NCI-H2196 treated with DMSO at 0.1 percent for 48 hours (cell line): ENCODE results near the gene ABCC8.
A peak's percentile ranks its signal among the peaks of the same experiment; 100 is the strongest.

Experiments used
- DNase-seq: peaks from one replicate; lab custom pipeline; 2025; ENCODE audit not compliant: unreplicated experiment; lab: John Stamatoyannopoulos, UW

ABCC8 gene

DNA sequence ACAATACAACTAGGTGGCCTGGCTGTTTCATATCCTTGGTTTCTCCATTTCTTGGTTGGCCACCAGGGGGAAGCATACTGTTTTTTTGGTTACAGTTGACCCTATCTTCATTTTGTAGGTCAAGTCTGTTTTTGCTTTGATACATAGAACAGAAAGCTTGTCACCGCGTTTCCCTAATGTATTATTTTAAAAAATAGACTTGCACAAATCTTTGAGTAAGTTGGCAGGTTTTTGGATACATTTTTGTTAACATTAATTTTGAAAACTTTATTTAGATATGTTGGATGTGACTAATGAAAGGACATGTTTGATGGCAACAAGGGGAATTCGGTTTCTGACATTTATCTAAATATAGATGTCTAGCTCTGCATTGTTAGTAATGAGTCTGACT, 122.0 kb downstream of the ABCC8 start:
- peak; percentile 42 for DNase-seq

DNA sequence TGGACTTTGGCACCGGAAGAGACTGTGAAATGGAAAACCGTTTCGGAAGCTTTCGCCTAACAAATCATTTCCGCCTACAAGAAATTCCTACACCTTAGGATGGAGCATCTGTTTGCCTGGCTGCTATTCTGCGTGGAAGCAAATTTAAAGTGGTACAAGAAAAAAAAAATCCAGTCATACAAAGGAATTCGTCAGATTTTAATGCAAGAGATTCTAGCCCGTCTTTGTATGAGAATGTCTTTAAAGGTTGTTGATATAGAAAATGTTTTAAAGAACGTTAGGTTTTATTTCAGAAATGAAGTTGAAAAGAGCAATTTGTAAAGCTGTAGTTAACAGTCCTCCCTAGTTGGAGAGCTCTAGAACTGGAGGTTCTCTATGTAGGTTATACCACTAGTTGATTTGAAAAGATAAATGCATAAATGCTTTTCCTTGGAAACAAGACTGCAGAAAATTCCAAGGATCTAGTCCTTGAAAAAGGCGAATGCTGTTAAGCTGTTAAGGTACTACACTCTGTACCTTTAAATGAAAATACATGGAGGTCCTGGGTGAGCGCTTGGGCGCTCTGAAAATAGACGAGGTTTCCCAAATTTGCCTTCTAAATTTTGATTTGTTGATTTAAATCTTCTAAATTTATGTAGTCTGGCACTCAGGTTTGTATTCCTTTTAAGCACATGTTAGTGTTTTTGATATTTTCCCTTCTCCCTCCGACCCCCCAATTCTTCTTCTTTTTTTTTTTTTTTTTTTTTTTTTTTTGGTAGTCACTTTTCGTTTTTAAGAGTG, 122.6 kb downstream of the ABCC8 start:
- no peak for DNase-seq

DNA sequence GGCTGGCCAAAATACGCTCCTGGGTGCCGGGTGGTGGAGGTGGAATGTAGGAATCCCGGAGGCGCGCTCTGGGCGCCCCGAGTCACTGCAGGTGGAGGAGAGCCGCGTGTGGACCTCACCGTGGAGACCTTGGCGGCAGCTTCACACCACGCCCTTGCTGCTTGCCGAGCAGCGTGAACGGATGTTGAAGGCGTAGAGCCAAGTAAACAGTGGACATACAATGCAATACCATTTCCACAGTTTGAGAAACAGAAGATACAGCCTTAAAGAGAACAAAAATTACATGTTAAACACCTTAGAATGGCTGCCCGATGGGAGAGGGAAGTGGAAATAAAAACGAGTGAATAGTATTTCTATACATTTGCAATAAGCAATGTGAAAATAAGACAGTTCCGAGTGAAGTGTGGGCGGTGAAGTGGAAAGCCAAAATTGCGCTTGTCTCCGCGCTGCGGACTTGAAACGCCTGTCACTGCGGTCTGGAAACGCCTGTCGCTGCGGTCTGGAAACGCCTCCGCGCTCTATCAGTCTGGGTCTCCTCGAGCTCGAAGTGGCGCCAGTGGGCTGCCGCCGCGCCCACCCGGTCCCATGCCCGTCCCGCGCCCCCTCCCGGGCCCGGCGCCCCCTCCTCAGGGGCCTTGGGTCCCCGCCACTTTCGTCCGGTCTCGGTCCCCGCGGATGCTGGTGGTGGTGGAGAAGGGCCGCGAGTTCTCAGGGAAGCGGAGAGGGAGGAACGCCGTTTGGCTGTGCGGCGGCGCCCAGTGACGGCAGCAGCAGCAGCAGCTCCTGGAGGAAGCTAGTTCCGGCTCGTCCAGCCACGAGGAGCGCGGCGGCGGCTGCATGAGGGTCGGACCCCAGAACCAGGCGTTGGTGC, 123.5 kb downstream of the ABCC8 start:
- DNase-seq, result peak; percentile 30

DNA sequence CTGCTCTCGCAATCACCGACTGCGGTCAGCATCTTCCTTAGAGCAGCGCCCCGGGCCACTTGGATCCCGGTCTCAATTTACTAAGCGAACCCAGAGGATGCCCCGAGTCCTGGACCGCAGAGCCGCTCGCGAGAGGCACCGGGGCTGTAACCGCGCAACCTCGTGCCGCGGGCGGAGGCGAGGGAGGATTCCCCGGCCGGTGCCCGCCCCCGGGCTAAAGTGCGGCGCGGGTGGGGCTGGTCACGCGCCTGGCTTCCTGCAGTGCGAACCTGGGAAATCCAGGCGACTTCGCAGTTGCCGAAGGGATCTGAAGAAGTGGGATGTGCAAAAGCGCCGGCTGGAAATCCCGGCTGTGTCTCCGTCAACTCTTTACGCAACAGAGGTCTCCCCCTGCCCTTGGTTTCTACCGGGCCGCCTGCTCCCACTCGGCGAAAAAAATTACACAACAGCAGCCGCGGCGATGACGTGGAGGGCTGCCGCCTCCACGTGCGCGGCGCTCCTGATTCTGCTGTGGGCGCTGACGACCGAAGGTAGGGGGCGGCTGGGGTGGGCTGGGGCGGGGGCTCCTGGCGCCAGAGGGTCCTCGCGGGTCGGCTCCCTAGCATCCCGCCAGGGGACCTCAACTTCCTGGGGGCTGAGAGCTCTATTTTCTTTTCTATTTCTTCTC, 125.0 kb downstream of the ABCC8 start, which contains the start of gene NCR3LG1:
Gene NCR3LG1 (plus strand): TSS at position 291 of the 667 bp plus-strand sequence. CDS start 170 bp downstream, at position 461.
- DNase-seq, result no peak

DNA sequence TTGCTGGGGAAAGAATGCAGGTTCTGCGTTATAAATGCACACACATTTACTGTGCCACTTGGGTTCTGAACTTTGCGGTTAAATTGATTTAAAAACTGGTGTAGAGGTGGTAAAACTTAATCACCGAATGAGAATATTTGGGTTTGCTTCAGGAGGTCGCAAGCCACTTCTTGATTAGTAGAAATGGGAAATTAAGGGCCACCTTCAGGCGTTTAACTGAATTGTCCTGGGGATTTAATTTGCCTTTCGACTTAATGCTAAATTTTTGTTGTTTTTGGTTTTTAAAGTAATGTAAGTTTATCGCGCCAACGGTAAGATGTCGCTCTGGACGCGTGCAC, 125.5 kb downstream of the ABCC8 start:
- DNase-seq, result no peak

DNA sequence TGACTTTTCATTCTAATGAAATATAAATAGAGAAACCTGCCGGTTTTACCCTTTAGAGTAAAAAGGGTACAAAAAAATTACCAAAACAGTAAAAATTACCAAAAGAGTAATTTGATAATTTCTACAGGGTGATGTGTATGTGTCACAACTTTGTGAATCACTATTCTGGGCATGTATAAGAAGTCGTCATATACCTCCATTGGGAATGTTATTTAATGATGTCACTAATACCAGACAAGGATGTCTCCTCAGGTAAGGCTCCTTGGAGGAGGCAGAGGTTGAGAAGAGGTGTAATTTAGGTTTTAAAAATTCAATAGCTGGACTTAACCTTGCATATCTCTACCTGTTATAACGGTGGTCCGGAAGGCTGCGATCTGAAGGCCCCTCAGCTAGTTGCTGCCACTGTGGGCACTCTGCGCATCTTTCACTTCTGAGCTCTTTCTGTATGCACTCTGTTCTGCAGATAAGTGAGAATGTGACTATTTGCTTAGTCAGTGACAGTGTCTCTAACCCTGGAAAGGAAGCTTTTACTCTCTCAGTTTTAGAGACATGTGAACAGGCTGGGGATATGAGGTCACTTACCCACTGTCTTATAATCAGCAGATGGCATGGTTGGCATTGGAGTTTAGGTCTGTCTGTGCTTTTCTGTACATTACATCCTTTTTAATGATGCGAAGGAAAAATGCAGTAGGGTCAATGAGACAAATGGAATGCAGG, 126.0 kb downstream of the ABCC8 start:
- no peak for DNase-seq

DNA sequence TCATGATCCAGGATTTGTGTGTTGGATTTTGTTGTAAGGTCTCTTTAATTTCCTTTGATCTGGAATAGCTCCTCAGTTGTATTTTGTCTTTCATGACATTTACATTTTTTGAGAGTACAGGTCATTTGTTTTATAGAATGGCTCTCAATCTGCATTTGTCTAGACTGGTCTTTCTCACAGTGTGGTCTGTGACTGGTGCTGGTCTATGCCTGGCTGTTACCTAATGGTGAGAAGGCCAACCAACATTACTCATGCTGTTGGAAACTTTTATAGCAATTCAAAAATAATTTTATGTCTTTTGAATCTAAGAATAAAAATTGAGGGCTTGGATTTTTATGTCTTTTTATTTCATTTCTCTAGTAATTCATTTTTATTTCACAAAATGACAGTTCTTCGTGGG, 129.0 kb downstream of the ABCC8 start:
- no peak for DNase-seq

DNA sequence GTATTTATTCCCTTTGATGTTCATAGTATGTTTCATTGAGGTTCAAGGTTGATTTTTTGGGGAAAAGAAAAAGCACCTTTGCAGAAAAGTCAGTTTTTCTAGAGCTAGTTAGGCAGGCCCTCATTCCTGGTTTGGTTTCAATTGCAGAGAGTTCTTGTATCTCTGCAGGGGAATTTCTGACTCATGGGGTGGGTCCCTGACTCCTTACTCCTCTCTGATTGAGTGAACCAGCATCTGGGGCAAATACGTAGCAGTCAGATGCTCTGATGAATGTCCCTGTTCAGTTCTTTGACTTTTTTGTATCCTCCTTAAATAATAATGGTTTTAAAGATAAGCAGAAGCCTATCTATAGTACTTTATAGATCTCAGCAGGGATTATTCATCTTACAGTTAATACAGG, 132.7 kb downstream of the ABCC8 start:
- no peak for DNase-seq

DNA sequence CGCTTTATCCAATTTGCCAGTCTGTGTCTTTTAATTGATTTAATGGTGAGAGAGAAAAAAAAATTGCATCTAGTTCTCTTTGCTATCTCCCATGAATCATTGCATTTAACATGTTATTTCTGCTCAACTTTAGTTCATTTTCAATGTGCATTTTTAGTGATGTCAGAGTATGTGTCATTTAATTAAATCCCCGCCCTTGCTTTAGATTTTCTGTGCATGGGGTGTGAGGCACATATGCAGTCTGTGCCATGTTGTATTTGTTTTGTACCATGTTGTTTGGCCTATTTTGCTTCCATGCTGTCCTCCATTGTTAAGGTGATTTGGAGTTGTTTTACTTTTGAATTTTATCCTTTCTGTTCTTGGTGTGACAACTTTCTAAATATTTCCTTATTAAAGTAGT, 133.4 kb downstream of the ABCC8 start:
- DNase-seq, result no peak
